Mucosa of gallbladder (tissue), 1 donor: Measurements from ENCODE around the gene SUPT3H. TPM values are rescaled to one million over a fixed set of nuclear protein-coding genes. Genes with fewer than 3 reads are reported as not detected.
"Not testable (repeated sequence)": the region's sequence is repeated elsewhere in the genome, so short reads cannot be mapped to it uniquely, and the experiment has no call there.

ENCODE experiments used
- DNase-seq: peaks from one replicate; pipeline ENCODE4 v3.0.0-alpha.2; 2020; ENCODE audit warnings: low spot score
- total RNA-seq: library from RNA; stranded (reverse); gene quantifications from one replicate; pipeline ENCODE4 v1.2.1, GENCODE V29; 2021
- donor health status: DM: no; HTN: no; CAD: no.

The SUPT3H gene
- total RNA-seq, 1 donor from 2014 or later: 5.1 TPM

GRCh38 chr6:45062659-45063058, 315.1 kb downstream of the SUPT3H start:
- not testable (repeated sequence) for DNase-seq

GRCh38 chr6:45057711-45058110, 320.0 kb downstream of the SUPT3H start:
- no peak for DNase-seq

- DNase-seq: no peak
Measured at GRCh38 chr6:45054610-45055009, 323.1 kb downstream of the SUPT3H start.

- DNase-seq: no peak
Measured at GRCh38 chr6:45052325-45052724, 325.4 kb downstream of the SUPT3H start.

GRCh38 chr6:45049188-45049843, 328.4 kb downstream of the SUPT3H start:
- DNase-seq: no peak

GRCh38 chr6:45047573-45047972, 330.2 kb downstream of the SUPT3H start:
- DNase-seq: no peak

GRCh38 chr6:45045253-45045601, 332.5 kb downstream of the SUPT3H start:
- no peak for DNase-seq

- DNase-seq: no peak
Measured at GRCh38 chr6:45044510-45045252, 333.1 kb downstream of the SUPT3H start.

GRCh38 chr6:45044086-45044485, 333.6 kb downstream of the SUPT3H start:
- DNase-seq: no peak

GRCh38 chr6:45042673-45043072, 335.1 kb downstream of the SUPT3H start:
- DNase-seq: not testable (repeated sequence)

- DNase-seq: no peak
Measured at GRCh38 chr6:45038226-45038625, 339.5 kb downstream of the SUPT3H start.

GRCh38 chr6:45036103-45036502, 341.6 kb downstream of the SUPT3H start:
- no peak for DNase-seq

- no peak for DNase-seq
Measured at GRCh38 chr6:45032426-45032825, 345.3 kb downstream of the SUPT3H start.

GRCh38 chr6:45031601-45032000, 346.1 kb downstream of the SUPT3H start:
- no peak for DNase-seq

GRCh38 chr6:45027126-45027525, 350.6 kb downstream of the SUPT3H start:
- no peak for DNase-seq

- DNase-seq: no peak
Measured at GRCh38 chr6:45026003-45026516, 351.7 kb downstream of the SUPT3H start.

- DNase-seq: no peak
Measured at GRCh38 chr6:45024610-45025009, 353.1 kb downstream of the SUPT3H start.

- no peak for DNase-seq
Measured at GRCh38 chr6:45021676-45022075, 356.1 kb downstream of the SUPT3H start.

GRCh38 chr6:45012687-45013086, 365.0 kb downstream of the SUPT3H start:
- DNase-seq: no peak

GRCh38 chr6:45009576-45009975, 368.2 kb downstream of the SUPT3H start:
- no peak for DNase-seq

GRCh38 chr6:45006893-45007292, 370.8 kb downstream of the SUPT3H start:
- no peak for DNase-seq

GRCh38 chr6:45003961-45004360, 373.8 kb downstream of the SUPT3H start:
- no peak for DNase-seq

- no peak for DNase-seq
Measured at GRCh38 chr6:45003387-45003786, 374.3 kb downstream of the SUPT3H start.
